Stimulated activated CD8-positive, alpha-beta memory T cell treated with anti-CD3 and anti-CD28 coated beads, Interleukin-12 subunit alpha, Interleukin-12 subunit beta, amount 100 ng/mL, for 1 hour (primary cell): ENCODE results near the gene PDZD7.
"Not testable (repeated sequence)": the region's sequence is repeated elsewhere in the genome, so short reads cannot be mapped to it uniquely, and the experiment has no call there.

Experiments
- DNase-seq: peaks from one replicate; pipeline ENCODE4 v3.0.0-alpha.2; 2020; ENCODE audit warnings: low read depth

The PDZD7 gene

DNA sequence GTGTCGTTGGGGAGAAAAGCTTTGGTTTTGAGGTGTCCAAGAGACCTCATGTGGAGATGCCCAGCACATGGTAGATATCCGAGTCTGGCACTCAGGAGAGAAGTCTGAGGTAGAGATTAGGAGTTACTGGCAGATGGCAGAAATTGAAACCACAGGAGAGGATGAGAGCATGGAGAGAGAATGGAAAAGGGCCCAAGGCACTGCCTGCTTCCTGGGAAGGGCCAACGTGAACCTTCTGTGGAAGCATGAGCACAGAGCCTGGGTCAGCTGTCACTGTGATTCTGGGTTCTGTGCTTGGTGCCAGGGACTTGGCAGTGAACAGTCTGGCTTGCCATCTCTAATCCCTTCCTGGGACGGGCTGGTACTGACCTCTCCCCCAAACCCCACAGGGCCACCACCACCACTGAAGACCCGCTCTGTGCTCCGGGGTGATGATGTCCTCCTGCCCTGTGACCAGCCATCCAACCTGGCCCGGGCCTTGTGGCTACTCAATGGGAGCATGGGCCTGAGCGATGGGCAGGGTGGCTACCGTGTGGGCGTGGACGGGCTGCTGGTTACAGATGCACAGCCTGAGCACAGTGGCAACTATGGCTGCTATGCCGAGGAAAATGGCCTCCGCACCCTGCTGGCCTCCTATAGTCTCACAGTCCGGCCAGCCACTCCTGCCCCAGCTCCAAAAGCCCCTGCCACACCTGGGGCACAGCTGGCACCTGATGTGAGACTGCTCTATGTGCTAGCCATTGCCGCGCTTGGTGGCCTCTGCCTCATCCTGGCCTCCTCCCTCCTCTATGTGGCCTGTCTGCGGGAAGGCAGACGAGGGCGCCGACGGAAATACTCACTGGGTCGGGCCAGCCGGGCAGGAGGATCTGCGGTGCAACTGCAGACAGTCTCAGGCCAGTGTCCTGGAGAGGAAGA lies 47.8 kb downstream of the PDZD7 start:
- DNase-seq = no peak

DNA sequence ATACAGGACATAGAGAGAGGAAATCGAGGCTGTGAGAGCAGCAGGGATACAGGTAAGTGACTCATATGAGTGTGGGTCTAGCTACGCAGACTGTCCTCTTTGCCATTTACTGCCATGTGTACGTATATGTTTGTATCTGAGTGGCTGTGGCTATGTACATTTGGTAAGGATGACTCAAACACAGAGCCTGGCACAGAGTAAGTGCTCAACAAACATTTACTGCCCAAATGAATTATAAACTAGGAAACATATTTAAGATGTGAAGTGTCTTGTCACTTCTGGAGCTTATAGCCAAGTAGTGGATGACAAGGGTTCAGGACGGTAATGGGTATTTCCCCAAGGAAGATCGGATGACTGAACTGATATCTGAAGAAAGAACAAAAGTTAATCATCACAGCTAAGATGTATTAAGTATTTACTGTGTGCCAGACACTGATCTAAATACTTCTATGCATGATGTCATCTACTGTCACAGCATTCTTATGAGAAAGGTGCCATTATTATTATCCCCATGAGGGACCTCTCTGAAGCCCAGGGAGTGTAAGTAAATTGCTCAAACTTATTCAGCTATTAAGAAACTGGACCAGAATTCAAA lies 49.7 kb downstream of the PDZD7 start:
- no peak for DNase-seq

GRCh38 chr10:100980711-100981110 lies 50.2 kb downstream of the PDZD7 start:
- no peak for DNase-seq

DNA sequence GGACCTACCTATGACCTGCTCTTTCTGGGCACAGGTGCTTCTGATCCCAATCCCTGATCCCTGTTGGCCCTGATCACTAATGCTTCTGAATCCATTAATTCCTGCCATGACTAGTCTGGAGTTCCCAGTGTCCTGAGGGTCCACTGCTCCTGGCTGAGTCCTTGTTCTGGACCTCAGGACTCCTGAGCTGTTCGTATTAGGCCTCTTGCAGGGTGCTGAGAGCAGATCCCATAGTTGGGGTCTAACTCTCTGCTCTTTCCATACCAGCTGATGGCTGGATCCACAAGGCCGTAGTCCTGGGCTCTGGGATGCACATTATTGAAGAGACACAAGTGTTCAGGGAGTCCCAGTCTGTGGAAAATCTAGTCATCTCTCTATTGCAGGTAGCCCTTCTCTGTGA lies 50.6 kb downstream of the PDZD7 start:
- no peak for DNase-seq

- no peak for DNase-seq
Measured at GRCh38 chr10:100979791-100980272, 51.1 kb downstream of the PDZD7 start.

DNA sequence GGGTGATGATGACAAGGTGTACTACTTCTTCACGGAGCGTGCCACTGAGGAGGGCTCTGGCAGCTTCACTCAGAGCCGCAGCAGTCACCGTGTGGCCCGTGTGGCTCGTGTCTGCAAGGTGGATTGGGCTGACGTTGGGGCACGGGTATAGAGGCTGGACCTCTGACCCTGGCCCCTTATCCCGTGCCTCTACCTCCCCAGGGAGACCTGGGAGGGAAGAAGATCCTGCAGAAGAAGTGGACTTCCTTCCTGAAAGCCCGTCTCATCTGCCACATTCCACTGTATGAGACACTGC lies 52.1 kb downstream of the PDZD7 start:
- no peak for DNase-seq

DNA sequence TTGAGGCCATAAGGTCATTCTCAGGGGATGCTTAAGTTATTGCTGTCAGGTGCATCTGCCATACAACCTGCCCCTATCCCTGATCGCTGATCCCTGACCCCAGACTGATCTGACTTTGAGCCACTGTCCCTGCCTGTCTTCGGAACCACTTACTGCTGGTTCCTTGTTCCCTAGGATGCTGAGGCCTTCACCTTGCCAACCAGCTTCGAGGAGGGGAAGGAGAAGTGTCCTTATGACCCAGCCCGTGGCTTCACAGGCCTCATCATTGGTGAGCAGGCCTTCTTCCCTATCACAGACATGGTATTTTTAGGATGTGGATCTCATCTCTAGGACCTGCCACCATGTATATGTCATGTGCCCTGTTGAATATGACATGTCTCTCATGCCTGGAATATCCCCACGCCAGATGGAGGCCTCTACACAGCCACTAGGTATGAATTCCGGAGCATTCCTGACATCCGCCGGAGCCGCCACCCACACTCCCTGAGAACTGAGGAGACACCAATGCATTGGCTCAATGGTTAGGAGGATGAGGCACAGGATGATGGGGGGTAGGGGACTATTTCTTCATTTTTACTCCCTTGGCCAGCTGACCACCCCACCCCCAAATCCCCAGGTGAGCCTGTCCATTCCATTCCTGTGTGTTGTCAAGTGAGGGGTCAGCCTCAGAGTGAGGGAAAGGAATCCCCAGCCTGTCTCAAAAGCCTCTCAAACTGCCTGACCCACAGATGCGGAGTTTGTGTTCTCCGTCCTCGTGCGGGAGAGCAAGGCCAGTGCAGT lies 52.6 kb downstream of the PDZD7 start:
- DNase-seq = no peak

GRCh38 chr10:100977436-100977835 lies 53.5 kb downstream of the PDZD7 start:
- DNase-seq = no peak

- no peak for DNase-seq
Measured at GRCh38 chr10:100976906-100977305, 54.0 kb downstream of the PDZD7 start.

DNA sequence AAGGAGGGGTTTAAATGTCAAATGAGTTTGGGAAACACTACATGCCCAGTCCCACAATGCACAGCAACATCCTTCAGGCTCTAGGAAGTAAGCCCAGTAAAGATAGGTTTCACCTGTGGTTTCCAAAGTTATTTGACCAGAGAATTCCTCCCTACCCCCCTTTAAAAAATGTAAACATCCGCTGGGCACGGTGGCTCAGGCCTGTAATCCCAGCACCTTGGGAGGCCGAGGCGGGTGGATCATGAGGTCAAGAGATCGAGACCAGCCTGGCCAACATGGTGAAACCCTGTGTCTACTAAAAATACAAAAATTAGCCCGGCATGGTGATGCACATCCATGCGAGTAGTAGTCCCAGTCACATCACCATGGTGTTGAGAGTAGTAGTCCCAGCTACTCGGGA lies 55.5 kb downstream of the PDZD7 start:
- not testable (repeated sequence) for DNase-seq

DNA sequence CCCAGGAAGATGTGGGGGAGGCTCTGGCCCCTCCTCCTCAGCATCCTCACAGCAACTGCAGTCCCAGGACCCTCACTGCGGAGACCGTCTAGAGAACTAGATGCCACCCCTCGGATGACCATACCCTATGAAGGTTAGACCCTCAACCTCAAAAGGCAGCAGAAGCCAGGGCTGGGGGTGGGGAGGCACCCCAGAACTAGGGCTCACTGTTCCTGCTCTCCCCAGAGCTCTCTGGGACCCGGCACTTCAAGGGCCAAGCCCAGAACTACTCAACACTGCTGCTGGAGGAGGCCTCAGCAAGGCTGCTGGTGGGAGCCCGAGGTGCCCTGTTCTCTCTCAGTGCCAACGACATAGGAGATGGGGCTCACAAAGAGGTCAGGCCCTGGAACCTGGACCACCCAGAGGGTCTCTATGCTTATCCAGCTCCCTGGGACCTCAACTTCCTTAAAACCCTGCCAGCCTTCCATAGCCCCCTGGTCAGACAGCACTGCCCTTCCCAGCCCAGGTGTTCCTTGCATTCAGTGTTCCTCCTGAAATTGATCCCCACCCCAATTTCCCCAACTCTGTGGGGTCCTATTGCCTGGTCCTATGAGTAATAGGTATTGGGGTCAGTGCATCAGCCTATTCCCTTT lies 57.9 kb downstream of the PDZD7 start:
- DNase-seq = no peak

GRCh38 chr10:100972115-100972903 lies 58.6 kb downstream of the PDZD7 start:
- DNase-seq = no peak

GRCh38 chr10:100970914-100971811 lies 59.8 kb downstream of the PDZD7 start:
- no peak for DNase-seq

DNA sequence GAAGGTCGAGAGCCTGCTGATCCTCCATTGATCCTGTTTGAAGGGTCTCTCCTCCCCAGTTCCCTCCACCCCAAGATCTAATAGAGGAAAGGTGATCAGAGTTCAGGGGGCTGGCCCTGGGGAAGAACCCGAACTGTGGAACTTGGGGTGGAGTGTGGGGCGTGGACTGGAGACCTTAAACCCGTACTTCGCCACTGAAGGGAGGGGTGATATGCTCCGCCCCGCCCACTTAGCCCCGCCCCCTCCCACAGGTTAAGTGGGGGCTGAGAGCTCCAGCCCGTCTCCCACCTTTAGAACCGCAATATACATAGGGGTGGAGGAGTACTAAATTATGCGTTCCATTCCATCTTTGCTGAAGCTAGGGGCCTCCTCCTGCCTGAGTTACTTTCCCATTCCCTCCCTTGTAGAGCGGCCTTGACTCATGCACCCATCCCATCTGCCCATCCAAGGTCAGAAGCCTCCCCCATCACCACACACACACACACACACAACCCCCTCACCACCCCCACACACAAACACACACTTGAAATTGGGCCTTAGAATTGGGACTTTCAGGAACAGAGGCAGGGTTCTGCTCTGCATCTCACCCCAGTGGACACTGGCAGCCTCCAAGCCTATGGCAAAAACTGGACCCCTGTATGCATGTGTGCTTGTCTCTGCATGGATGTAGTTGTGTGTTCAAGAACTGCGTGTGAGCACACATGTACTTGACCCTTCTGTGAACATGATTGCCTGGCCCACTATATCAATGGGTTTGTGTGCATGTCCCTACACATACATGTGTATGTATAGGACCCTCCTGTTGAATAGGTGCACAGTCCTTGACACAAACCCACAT lies 60.6 kb downstream of the PDZD7 start:
- no peak for DNase-seq

GRCh38 chr10:100969187-100970075 lies 61.5 kb downstream of the PDZD7 start, which contains the start of gene SEMA4G:
Gene SEMA4G (plus strand): TSS chr10:100969504. CDS start chr10:100972913, 3,409 bp downstream.
- peak; percentile 8 for DNase-seq

DNA sequence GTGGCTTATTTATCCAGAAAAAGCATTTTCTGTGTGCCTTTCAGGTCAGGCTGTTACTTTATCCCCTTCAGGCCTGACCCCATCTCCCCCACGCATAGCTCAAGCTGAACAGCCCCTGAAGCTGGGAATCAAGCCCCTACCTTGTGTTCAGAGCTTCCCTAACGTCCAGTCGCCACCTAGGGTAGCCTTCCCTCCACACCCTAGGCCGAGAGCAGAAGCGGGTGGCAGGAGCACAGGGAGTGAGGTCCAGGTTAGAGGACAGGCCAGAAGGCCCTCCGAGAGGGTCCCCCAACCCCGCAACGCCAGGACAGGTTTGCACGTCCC lies 62.1 kb downstream of the PDZD7 start:
- no peak for DNase-seq

- no peak for DNase-seq
Measured at GRCh38 chr10:100968062-100968736, 62.7 kb downstream of the PDZD7 start.

GRCh38 chr10:100967332-100967731 lies 63.6 kb downstream of the PDZD7 start:
- DNase-seq = no peak
